Measurements from ENCODE around the gene RAB28. TPM values are rescaled to one million over a fixed set of nuclear protein-coding genes. Genes with fewer than 3 reads are reported as not detected.

RAB28 gene
- total RNA-seq: 25.9 TPM
- long read RNA-seq, transcript RAB28-202 (7 exons, 1,715 nt): minor isoform, 19 of 53 reads
- long read RNA-seq, transcript RAB28-201 (8 exons, 1,810 nt): major isoform, 23 of 53 reads
- long read RNA-seq, partial matches to known transcripts: 4 of 53 reads
- long read RNA-seq, other reads (novel, unspliced or antisense): 7 of 53 reads

GRCh38 chr4:13484122-13484748 is at the start of gene RAB28:
Gene RAB28, minus strand, starts transcription at chr4:13484340.
- intact Hi-C loops (cut with micrococcal nuclease): no loop called here
- no peaks in the 10 kb centered on the region for H3K36me3 ChIP-seq
- peaks cover 17% of the 10 kb centered on the region for H3K27me3 ChIP-seq (ENCODE audit: low read depth)
- H3K9me3 ChIP-seq (replicated peaks): peaks cover 7% of the 10 kb centered on the region
- peak within 1 kb of the TSS; percentile 89 for H3K4me3 ChIP-seq
- peaks cover 54% of the 10 kb centered on the region for H3K4me1 ChIP-seq
- DNase-seq: peak; percentile 96
- TF ChIP-seq CTCF (IDR thresholded peaks at IDR 0.05; ENCODE audit: borderline replicate concordance): no peak
- H3K27ac ChIP-seq (replicated peaks): peak within 1 kb of the TSS; percentile 93

DNA sequence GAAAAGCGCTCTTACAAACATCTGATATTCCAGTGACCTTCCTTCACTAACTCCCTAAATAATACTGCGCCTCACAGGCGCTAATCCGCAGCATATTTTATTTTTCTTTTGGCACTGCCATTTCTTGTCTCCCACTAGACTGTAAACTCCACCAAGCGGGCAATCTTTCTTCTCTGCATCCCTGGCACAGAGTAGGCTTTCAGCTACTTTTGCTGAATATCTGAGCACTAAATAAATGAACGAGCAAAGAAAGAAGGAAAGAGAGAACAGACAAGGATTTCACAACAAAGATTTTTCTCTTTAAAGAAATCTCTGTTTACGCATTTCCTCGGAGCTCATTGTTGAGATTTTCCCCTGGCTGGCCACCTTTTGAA is 47.5 kb upstream of the RAB28 start:
- H3K36me3 ChIP-seq: no peaks in the 10 kb centered on the region
- H3K4me1 ChIP-seq: peaks cover 25% of the 10 kb centered on the region
- intact Hi-C loops (cut with micrococcal nuclease): no loop called here
- H3K9me3 ChIP-seq (replicated peaks): no peaks in the 10 kb centered on the region
- no peak for DNase-seq
- H3K27ac ChIP-seq (replicated peaks): no peak overlapping the region
- H3K4me3 ChIP-seq: no peak overlapping the region
- no peak for TF ChIP-seq CTCF (IDR thresholded peaks at IDR 0.05; ENCODE audit: borderline replicate concordance)
- H3K27me3 ChIP-seq (ENCODE audit: low read depth): peaks cover 100% of the 10 kb centered on the region

- peaks cover 100% of the 10 kb centered on the region for H3K27me3 ChIP-seq (ENCODE audit: low read depth)
- H3K4me1 ChIP-seq: peaks cover 22% of the 10 kb centered on the region
- intact Hi-C loops (cut with micrococcal nuclease): no loop called here
- H3K9me3 ChIP-seq (replicated peaks): no peaks in the 10 kb centered on the region
- H3K4me3 ChIP-seq: no peak overlapping the region
- no peak overlapping the region for H3K27ac ChIP-seq (replicated peaks)
- no peaks in the 10 kb centered on the region for H3K36me3 ChIP-seq
- DNase-seq: no peak
- TF ChIP-seq CTCF (IDR thresholded peaks at IDR 0.05; ENCODE audit: borderline replicate concordance): no peak
Observed at GRCh38 chr4:13530823-13531624, 46.9 kb upstream of the RAB28 start.

DNA sequence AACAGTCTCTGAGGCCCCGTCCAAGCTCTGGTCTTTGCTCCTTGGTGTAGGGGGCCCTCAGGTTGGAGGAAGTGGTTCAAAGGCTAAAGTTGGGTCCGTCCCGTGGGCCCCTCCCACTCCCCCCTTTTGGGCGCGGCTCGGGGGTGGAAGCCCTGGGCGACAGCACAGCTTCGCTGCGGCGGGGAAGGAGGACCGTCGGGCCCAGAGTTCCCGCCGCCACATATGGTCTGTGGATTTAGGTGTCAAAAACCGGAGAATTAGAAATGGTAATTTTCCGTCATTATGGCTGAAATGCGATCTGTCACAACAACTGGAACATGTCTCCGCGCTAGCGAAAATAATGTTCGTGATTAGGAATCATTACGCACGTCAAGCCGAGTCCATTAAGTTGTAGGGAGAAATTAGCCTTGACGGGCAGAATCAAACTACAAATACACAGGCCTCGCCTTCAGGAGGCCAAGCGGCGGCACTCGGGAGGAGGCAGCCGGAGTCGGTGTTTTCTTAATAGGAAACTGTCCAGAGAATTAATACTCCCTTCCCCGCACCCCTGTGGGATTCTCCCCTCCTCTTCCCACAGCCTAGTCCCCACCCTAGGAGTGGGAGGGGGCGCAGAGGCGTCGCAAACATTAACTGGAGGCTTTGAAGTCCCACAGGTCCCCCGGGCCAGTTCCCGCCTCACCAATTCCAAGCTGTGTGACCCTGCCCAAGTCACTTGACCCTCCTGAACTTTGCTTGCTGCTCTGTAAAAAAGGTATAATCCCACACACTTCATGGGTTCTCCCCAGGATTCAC is 45.2 kb upstream of the RAB28 start:
- intact Hi-C loops (cut with micrococcal nuclease): no loop called here

More for the DNA sequence above, 45.2 kb upstream of the RAB28 start:
- no peak for DNase-seq
- TF ChIP-seq CTCF (IDR thresholded peaks at IDR 0.05; ENCODE audit: borderline replicate concordance): no peak
- Histone ChIP-seq H3K9me3 (replicated peaks) (peaks cover 12% of the 10 kb centered on the region), H3K27ac (replicated peaks) (no peak overlapping the region), H3K27me3 (ENCODE audit: low read depth) (peaks cover 100% of the 10 kb centered on the region), H3K4me1 (peaks cover 15% of the 10 kb centered on the region), H3K4me3 (no peak overlapping the region), H3K36me3 (no peaks in the 10 kb centered on the region)

Measured in left ventricle myocardium inferior (tissue), 1 donor.